ENCODE data around the gene UQCRC1. TPM values are rescaled to one million over a fixed set of nuclear protein-coding genes. Genes with fewer than 3 reads are reported as not detected.
A peak's percentile ranks its signal among the peaks of the same experiment; 100 is the strongest.

The UQCRC1 gene
- polyA plus RNA-seq (2012; ENCODE audit: missing spikeins) = 188 TPM

- DNase-seq (ENCODE audit: insufficient read length) (peak; percentile 97), FAIRE-seq (peak; percentile 100)
- peak; percentile 86 for TF ChIP-seq TAF1 (IDR thresholded peaks at IDR 0.05; ENCODE audit: borderline replicate concordance, low read depth, low read length)
- peak; percentile 97 for TF ChIP-seq POLR2A (IDR thresholded peaks at IDR 0.05; ENCODE audit: low read depth, low read length)
- TF ChIP-seq POLR2AphosphoS5 (IDR thresholded peaks at IDR 0.05; ENCODE audit: low read depth, low read length) = peak; percentile 88
These were observed at the start of gene UQCRC1 for GRCh38 chr3:48609088-48610005. Gene UQCRC1 (minus strand): TSS chr3:48609646. CDS start chr3:48609620, 26 bp downstream.

- TF ChIP-seq POLR2AphosphoS5 (IDR thresholded peaks at IDR 0.05; ENCODE audit: low read depth, low read length) = no peak
- TF ChIP-seq TAF1 (IDR thresholded peaks at IDR 0.05; ENCODE audit: borderline replicate concordance, low read depth, low read length) = no peak
- no peak for TF ChIP-seq POLR2A (IDR thresholded peaks at IDR 0.05; ENCODE audit: low read depth, low read length)
- FAIRE-seq = no peak
- DNase-seq (ENCODE audit: insufficient read length) = no peak
These were observed 47.4 kb upstream of the UQCRC1 start for GRCh38 chr3:48656841-48657281.

DNA sequence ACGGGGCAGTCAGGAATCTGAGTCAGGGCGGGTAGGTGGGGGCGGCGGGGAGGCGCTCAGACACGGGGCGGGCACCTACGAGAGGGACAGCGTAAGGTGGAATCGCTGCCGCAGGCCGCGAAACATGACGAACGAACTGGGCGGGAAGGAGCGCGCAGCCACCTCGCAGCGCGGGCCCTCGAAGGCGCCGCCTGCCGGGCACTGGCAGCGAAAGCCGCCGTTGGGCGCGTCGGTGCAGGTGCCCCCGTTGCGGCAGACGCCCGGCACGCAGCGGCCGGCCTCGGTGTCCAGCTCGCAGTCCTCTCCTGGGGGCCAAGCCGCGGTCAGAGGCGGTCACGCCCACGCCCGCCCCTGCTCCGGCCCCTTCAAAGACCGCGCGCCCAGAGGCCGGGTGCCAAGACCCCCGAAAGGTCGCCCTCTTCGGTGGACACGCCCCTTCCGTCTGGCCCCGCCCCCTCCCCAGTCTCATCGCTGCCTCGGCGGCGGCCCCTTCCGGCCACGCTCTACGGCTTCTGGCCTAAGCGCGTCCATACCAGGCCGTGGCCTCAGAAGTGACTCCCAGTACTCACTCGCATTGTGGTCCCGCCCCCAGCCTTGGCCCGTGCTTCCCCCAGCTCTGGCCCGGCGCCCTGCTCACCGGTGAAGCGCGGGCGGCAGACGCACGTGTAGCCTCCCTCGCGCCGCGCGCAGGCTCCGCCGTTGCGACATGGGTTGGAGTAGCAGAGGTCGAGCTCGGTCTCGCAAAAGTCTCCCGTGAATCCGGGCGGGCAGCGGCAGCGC is 46.8 kb upstream of the UQCRC1 start:
- peak; percentile 88 for FAIRE-seq
- peak; percentile 97 for DNase-seq (ENCODE audit: insufficient read length)
- TF ChIP-seq TAF1 (IDR thresholded peaks at IDR 0.05; ENCODE audit: borderline replicate concordance, low read depth, low read length) = no peak
- TF ChIP-seq POLR2AphosphoS5 (IDR thresholded peaks at IDR 0.05; ENCODE audit: low read depth, low read length) = no peak
- no peak for TF ChIP-seq POLR2A (IDR thresholded peaks at IDR 0.05; ENCODE audit: low read depth, low read length)

- no peak for DNase-seq (ENCODE audit: insufficient read length)
- no peak for FAIRE-seq
- TF ChIP-seq POLR2A (IDR thresholded peaks at IDR 0.05; ENCODE audit: low read depth, low read length) (no peak), POLR2AphosphoS5 (IDR thresholded peaks at IDR 0.05; ENCODE audit: low read depth, low read length) (no peak), TAF1 (IDR thresholded peaks at IDR 0.05; ENCODE audit: borderline replicate concordance, low read depth, low read length) (no peak)
These were observed 46.2 kb upstream of the UQCRC1 start for GRCh38 chr3:48655606-48656005.

DNA sequence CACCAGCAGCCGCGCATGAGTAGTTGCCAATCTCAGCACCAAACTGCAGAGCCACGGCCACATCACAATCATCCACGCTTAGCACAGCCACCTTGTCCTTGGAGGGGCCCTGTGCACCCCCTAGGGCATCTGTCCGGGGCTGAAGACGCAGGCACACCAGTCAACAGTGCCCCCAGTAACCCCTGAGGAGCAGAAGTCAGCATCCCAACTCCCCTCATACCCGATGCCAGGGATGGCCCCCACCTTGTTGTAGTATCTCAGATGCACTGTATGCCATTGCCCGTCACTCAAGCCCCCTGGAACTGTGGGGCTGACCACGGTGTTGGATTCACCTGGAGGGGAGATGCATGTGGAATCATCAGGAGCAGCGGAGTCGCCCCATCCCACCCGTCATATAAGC is 45.6 kb upstream of the UQCRC1 start:
- TF ChIP-seq POLR2A (IDR thresholded peaks at IDR 0.05; ENCODE audit: low read depth, low read length) (no peak), TAF1 (IDR thresholded peaks at IDR 0.05; ENCODE audit: borderline replicate concordance, low read depth, low read length) (no peak), POLR2AphosphoS5 (IDR thresholded peaks at IDR 0.05; ENCODE audit: low read depth, low read length) (no peak)
- FAIRE-seq (no peak), DNase-seq (ENCODE audit: insufficient read length) (no peak)

- FAIRE-seq (no peak), DNase-seq (ENCODE audit: insufficient read length) (no peak)
- TF ChIP-seq TAF1 (IDR thresholded peaks at IDR 0.05; ENCODE audit: borderline replicate concordance, low read depth, low read length) (no peak), POLR2AphosphoS5 (IDR thresholded peaks at IDR 0.05; ENCODE audit: low read depth, low read length) (no peak), POLR2A (IDR thresholded peaks at IDR 0.05; ENCODE audit: low read depth, low read length) (no peak)
These were observed 43.7 kb upstream of the UQCRC1 start for GRCh38 chr3:48652923-48653715.

- FAIRE-seq (no peak), DNase-seq (ENCODE audit: insufficient read length) (no peak)
- TF ChIP-seq POLR2AphosphoS5 (IDR thresholded peaks at IDR 0.05; ENCODE audit: low read depth, low read length) (no peak), TAF1 (IDR thresholded peaks at IDR 0.05; ENCODE audit: borderline replicate concordance, low read depth, low read length) (no peak), POLR2A (IDR thresholded peaks at IDR 0.05; ENCODE audit: low read depth, low read length) (no peak)
These were observed 42.3 kb upstream of the UQCRC1 start for GRCh38 chr3:48651771-48652170.

- FAIRE-seq = no peak
- no peak for DNase-seq (ENCODE audit: insufficient read length)
- TF ChIP-seq TAF1 (IDR thresholded peaks at IDR 0.05; ENCODE audit: borderline replicate concordance, low read depth, low read length) = no peak
- no peak for TF ChIP-seq POLR2A (IDR thresholded peaks at IDR 0.05; ENCODE audit: low read depth, low read length)
- no peak for TF ChIP-seq POLR2AphosphoS5 (IDR thresholded peaks at IDR 0.05; ENCODE audit: low read depth, low read length)
These were observed 41.3 kb upstream of the UQCRC1 start for GRCh38 chr3:48650723-48651122.

- FAIRE-seq = no peak
- DNase-seq (ENCODE audit: insufficient read length) = no peak
- no peak for TF ChIP-seq POLR2A (IDR thresholded peaks at IDR 0.05; ENCODE audit: low read depth, low read length)
- TF ChIP-seq POLR2AphosphoS5 (IDR thresholded peaks at IDR 0.05; ENCODE audit: low read depth, low read length) = no peak
- TF ChIP-seq TAF1 (IDR thresholded peaks at IDR 0.05; ENCODE audit: borderline replicate concordance, low read depth, low read length) = no peak
These were observed 38.9 kb upstream of the UQCRC1 start for GRCh38 chr3:48648188-48648850.

DNA sequence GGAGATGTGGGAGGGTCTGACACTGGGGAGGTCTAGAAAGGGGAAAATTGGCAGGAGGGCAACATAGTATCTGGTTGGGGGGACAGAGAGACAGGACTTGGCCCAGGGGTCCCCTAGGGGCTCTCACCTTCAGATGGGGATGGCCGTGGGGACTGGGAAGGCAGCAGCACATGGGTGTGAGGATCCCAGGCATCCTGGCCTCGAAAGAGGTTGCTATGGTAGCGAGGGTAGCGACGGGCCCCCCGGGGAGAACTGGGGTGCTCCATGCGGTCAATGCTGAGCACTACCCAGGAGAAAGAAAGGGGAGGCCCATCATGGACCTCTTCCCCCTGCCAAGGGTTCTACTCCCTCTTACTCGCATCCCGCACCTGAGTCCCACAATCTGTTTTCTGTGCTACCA is 38.3 kb upstream of the UQCRC1 start:
- FAIRE-seq = no peak
- DNase-seq (ENCODE audit: insufficient read length) = no peak
- TF ChIP-seq TAF1 (IDR thresholded peaks at IDR 0.05; ENCODE audit: borderline replicate concordance, low read depth, low read length) (no peak), POLR2AphosphoS5 (IDR thresholded peaks at IDR 0.05; ENCODE audit: low read depth, low read length) (no peak), POLR2A (IDR thresholded peaks at IDR 0.05; ENCODE audit: low read depth, low read length) (no peak)
